Heart left ventricle (tissue), 13 donors: ENCODE results near the gene TRRAP.

ENCODE experiments used
- CTCF ChIP-seq, 12 donors: fragments of 200-600 bp; sonication (generic) in 4 of 12; IDR thresholded peaks; one replicate each; pipeline versions ENCODE4 v1.5.0 to v1.8.0; 2018 to 2022; ENCODE audit warnings: antibody characterized with exemption in 12 of 12, mild to moderate bottlenecking in 5 of 12
- POLR2A ChIP-seq, 2 donors: fragments of 450-650 bp; IDR thresholded peaks; one replicate each; pipeline ENCODE4 v1.6.1; 2017; ENCODE audit warnings: antibody characterized with exemption in 2 of 2, mild to moderate bottlenecking in 2 of 2, moderate library complexity in 2 of 2
- donor health status: ischemic (EF 13 %, LVEDD 7.1; RV severe dilation, severe dysfunction).
- donor health status: DM: no; HTN: yes; CAD: no.
- donor health status: DM: no; HTN: no; CAD: no.
- donor health status: ischemic (EF 25% LVEDD 6.9; RV normal size, moderate dysfunction).
- donor health status: ischemic (EF 25% LVEDD 5.7; RV mildly dilated, moderate dysfunction).
- donor health status: ischemic (EF 35%, LVEDD 5.7; RV mildly dilated, moderate dysfunction).
- donor health status: nonischemic (EF 11% LVEDD 7.7; RV severe dilation, severe dysfunction).
- donor health status: DM: yes; HTN: yes; CAD: no.
- donor health status: PGD.
- donor health status: ischemic (EF 29% LVEDD 5.4; RV normal size, mild dysfunction).
- donor health status: nonischemic (EF 23%, LVEDD 6.1; RV moderate dilation, normal function).

DNA sequence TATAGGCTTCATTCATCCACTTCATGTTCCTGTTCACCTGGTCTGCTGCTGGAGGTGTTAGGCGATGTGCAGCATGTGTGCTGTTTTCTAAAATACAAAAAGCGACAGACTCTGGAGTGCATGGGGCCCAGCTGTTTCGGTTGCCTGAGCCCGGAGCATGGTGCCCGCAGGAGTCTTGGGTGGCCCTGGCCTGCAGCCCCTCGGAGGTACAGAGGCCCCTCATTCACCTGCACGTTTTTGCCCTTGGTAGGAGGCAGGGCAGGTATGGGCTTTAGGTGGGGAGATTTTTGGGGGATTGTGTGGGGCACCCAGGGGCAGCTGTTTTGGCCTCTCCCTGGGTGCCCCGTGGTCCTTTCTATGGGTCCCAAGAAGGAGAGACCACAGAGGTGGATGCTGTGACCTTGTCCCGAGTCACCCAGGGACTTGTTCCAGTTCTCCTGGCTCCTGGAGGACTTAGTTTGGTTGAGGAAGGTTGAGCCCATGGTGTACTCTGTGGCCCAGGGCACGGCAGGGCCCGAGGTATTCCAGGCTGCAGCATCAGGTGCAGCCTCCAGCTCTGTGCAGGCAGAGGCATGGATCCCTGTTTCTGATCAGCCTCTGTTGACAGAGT lies 130.7 kb downstream of the TRRAP start:
- TF ChIP-seq CTCF (IDR thresholded peaks at IDR 0.05) = no peak
- TF ChIP-seq POLR2A (IDR thresholded peaks at IDR 0.05) = no peak
